AG10803 (cell line): ENCODE measurements around the gene KDM4B.
A peak's percentile ranks its signal among the peaks of the same experiment; 100 is the strongest.

Experiments
- DNase-seq: peaks from one replicate; pipeline ENCODE4 v3.0.0; 2010; ENCODE audit warnings: low read depth
- H3K4me3 ChIP-seq: 2 replicates; pipeline ENCODE4 v1.5.1; 2011; ENCODE audit warnings: mild to moderate bottlenecking, low read length, control low read depth
- TF ChIP-seq, protein P1 (sequence below): conservative IDR thresholded peaks from 2 replicates; pipeline ENCODE4 v1.5.1; 2011; ENCODE audit warnings: mild to moderate bottlenecking, low read length, control low read depth, inconsistent platforms

KDM4B gene

DNA sequence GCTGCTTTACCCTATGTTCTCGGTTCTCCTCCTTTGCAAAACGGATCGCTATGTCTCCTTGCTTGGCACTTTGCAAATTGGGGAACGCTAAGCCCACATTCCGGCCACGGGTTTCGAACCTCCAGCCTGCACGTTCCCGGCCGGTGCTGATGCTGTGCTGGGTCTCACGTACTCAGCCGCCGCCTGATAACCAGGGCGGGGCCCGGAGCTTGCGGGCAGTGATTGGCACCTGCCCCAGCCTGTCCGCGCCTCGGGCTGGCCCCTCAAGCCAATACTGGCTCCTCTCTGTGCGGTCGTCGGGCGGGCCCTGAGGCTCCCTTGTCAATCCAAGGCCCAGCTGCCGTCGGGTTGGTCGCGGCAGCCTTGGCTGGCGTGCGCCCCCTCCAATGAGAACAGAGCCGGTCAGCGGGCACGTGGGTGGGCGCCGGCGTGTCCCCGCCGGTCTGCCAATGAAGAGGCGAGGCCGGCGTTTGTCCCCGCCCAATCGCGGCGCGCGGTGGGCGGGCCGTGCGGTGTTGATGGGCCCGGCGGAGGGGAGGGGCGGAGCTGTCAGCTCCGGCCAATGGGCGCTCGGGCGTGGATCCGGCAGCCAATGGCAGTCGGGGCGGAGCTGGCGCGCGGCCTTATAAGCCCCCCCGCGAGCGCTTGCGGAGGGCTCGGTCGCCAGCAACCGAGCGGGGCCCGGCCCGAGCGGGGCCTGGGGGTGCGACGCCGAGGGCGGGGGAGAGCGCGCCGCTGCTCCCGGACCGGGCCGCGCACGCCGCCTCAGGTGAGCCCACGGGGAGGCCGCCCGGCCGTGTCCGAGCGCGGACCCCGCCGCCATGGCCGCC is at the start of gene KDM4B:
Gene KDM4B, plus strand, starts transcription at position 652 of the 830 bp plus-strand sequence. CDS start 63,778 bp downstream, outside the sequence.
- peak; percentile 100 for DNase-seq
- TF ChIP-seq, protein P1, sequence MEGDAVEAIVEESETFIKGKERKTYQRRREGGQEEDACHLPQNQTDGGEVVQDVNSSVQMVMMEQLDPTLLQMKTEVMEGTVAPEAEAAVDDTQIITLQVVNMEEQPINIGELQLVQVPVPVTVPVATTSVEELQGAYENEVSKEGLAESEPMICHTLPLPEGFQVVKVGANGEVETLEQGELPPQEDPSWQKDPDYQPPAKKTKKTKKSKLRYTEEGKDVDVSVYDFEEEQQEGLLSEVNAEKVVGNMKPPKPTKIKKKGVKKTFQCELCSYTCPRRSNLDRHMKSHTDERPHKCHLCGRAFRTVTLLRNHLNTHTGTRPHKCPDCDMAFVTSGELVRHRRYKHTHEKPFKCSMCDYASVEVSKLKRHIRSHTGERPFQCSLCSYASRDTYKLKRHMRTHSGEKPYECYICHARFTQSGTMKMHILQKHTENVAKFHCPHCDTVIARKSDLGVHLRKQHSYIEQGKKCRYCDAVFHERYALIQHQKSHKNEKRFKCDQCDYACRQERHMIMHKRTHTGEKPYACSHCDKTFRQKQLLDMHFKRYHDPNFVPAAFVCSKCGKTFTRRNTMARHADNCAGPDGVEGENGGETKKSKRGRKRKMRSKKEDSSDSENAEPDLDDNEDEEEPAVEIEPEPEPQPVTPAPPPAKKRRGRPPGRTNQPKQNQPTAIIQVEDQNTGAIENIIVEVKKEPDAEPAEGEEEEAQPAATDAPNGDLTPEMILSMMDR, result no peak
- H3K4me3 ChIP-seq, result peak within 1 kb of the TSS; percentile 82

DNA sequence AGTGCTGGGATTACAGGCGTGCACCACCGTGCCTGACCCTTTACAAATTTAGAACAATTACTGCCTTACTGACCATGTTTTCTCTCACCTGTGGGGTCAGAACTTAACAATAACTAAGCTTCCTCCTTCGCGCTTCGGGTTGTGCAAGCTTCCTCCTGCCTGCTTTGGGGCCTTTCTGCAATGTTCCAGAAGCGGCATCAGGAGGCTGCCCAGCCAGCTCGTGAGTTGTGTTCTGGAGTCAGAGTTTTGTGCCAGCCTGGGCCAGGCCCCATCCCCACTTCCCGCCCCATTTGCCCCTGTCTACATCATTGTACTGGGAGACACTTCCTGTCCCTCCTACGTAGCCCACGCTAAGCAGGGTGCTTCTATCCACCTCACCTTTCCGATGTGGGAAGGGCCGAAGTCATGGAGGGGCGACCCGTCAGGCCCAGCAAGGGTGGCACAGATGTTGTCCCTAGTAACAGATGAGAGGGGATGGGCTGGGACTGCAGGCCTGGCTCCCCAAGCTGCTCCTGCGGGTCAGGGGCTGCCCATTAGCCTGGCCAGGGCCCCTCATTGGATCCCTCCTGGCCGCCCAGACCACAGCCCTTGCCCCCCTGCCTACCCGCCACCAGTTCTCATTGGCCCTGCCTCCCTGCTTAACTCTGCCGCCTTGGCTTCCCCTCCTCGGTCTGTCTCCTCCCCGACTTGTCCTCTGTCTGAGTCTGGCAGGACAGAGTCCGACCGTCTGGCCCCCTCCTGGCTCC is 46.2 kb upstream of the KDM4B start:
- no peak for DNase-seq
- TF ChIP-seq, protein P1, result no peak
- no peak overlapping the region for H3K4me3 ChIP-seq

DNA sequence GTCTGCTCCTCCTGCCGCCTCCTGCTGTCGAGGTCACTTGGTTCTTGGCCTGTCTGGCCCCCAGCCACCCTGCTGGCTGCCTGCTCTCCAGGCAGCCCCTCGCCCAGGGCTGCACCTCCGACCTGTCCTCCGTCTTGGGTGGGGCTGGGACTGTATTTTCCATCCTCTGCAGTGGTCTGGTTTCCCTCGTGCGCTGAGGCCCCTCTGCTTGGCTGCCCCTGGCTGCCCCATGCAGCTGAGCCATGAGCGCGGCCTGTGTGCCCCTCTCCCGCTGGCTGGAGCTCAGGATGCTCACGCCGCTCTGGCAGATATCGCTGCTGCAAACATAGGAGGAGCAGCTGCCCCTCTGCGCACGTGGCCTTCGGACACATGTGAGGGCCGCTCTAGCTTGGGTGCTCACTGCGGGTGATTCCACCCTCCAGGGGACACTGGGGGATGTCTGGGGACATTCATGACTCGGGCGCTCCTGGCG is 45.6 kb upstream of the KDM4B start:
- H3K4me3 ChIP-seq, result no peak overlapping the region
- TF ChIP-seq, protein P1, result no peak
- no peak for DNase-seq

DNA sequence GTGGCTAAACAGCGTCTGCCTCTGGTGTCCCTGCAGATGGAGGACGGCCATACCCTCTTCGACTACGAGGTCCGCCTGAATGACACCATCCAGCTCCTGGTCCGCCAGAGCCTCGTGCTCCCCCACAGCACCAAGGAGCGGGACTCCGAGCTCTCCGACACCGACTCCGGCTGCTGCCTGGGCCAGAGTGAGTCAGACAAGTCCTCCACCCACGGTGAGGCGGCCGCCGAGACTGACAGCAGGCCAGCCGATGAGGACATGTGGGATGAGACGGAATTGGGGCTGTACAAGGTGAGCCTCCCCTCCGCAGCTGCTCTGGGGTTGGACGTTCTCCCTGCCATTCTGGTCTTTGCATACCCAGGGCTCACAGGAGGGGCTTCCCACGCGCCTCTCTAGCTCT is 39.7 kb upstream of the KDM4B start:
- TF ChIP-seq, protein P1, result no peak
- no peak for DNase-seq
- no peak overlapping the region for H3K4me3 ChIP-seq

DNA sequence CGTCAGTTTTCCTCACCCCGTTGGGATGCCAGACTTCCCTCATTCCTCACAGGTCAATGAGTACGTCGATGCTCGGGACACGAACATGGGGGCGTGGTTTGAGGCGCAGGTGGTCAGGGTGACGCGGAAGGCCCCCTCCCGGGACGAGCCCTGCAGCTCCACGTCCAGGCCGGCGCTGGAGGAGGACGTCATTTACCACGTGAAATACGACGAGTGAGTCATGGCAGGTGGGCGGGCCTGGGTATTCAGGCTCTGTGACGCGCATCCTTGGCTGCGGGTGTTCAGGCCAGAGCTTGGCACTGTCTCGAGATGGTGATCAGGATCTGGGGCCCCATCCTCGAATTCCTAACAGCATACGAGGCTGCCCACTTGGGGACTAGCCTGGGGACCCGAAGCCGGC is 38.2 kb upstream of the KDM4B start:
- DNase-seq, result no peak
- TF ChIP-seq, protein P1, result no peak
- no peak overlapping the region for H3K4me3 ChIP-seq

DNA sequence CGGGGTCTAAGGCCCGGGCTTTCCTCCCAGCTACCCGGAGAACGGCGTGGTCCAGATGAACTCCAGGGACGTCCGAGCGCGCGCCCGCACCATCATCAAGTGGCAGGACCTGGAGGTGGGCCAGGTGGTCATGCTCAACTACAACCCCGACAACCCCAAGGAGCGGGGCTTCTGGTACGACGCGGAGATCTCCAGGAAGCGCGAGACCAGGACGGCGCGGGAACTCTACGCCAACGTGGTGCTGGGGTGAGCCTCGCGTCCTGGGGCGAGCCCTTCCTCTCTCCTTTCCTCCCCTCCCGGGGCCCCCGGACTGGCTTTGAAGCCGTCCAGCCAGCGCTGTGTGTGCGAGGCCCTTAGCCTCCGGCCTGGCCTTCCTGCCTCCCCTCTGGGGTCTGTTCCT is 36.2 kb upstream of the KDM4B start:
- DNase-seq, result no peak
- H3K4me3 ChIP-seq, result no peak overlapping the region
- TF ChIP-seq, protein P1, result no peak

DNA sequence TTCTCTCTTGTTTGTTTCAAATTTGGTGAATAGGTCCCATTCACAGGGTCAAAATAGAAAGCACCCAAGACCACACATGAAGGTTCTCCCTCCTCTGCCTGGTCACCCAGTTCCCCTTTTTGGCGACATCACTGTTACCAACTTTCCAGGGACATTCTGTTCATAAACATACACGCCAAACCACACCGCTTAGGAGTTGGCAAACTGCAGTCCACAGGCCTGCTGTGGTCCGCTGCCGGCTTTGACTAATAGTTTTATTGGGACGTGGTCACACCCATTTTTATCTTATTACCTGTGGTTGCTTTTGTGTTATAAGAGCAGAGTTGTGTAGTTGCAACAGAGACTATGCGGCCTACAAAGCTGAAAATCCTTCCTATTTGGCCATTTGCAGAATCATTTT is 35.4 kb upstream of the KDM4B start:
- no peak for DNase-seq
- TF ChIP-seq, protein P1, result no peak
- no peak overlapping the region for H3K4me3 ChIP-seq
